ENCODE data around the gene MYO15B. TPM values are rescaled to one million over a fixed set of nuclear protein-coding genes. Genes with fewer than 3 reads are reported as not detected.

The MYO15B gene
- total and polyA plus RNA-seq, 2 of the 13 experiments (the other 11 are each of a cell fraction or from before 2014, with no cell fraction given) = 2.8 to 8.1 TPM

GRCh38 chr17:75557075-75557851 lies 30.3 kb upstream of the MYO15B start (continued):
- peak; percentile 78; the same call in 1 of the 2 replicates for TF ChIP-seq SP4 (CRISPR knock-in tag; IDR thresholded peaks at IDR 0.05)
- TF ChIP-seq KDM5B (CRISPR knock-in tag; IDR thresholded peaks at IDR 0.05; ENCODE audit: borderline replicate concordance) = peak; percentile 92
- no peak for TF ChIP-seq PBX2 (CRISPR knock-in tag; IDR thresholded peaks at IDR 0.05)
- no peak for TF ChIP-seq USF2 (IDR thresholded peaks at IDR 0.05; ENCODE audit: low read depth, low read length)
- no peak for TF ChIP-seq USF2 (CRISPR knock-in tag; IDR thresholded peaks at IDR 0.05; ENCODE audit: borderline replicate concordance)
- 0 out of 2 replicates have a peak, but pooled peaks have one; percentile 37 for TF ChIP-seq ZNF205 (CRISPR knock-in tag; IDR thresholded peaks at IDR 0.05)
- TF ChIP-seq ZNF264 (CRISPR knock-in tag; IDR thresholded peaks at IDR 0.05) = peak; percentile 92
- TF ChIP-seq ZNF12 (CRISPR knock-in tag; IDR thresholded peaks at IDR 0.05) = peak; percentile 27; the same call in 1 of the 2 replicates
- TF ChIP-seq ARID5B (CRISPR knock-in tag; IDR thresholded peaks at IDR 0.05) = peak; percentile 78
- 0 out of 4 replicates have a peak, but pooled peaks of 1 of the 2 experiments have one; percentile 11 for TF ChIP-seq ATF4 (CRISPR knock-in tag; IDR thresholded peaks at IDR 0.05)
- TF ChIP-seq CBX2 (IDR thresholded peaks at IDR 0.05; ENCODE audit: low read depth, low read length) = no peak
- no peak; the same call in 1 of the 2 replicates for TF ChIP-seq CBX2 (CRISPR knock-in tag; IDR thresholded peaks at IDR 0.05; ENCODE audit: low read depth)
- TF ChIP-seq TARDBP (CRISPR knock-in tag; IDR thresholded peaks at IDR 0.05) = peak; percentile 99
- no peak for TF ChIP-seq EZH2 (conservative IDR thresholded peaks at IDR 0.05; ENCODE audit: low read depth, low read length)
- TF ChIP-seq HOMEZ (CRISPR knock-in tag; IDR thresholded peaks at IDR 0.05; ENCODE audit: low read depth) = peak; percentile 56; the same call in 1 of the 2 replicates
- TF ChIP-seq FOXA1 (IDR thresholded peaks at IDR 0.05) = 0 out of 2 replicates have a peak, but pooled peaks have one; percentile 12
- TF ChIP-seq FOXA1 (CRISPR knock-in tag; IDR thresholded peaks at IDR 0.05) = peak; percentile 99
- TF ChIP-seq HOXD1 (CRISPR knock-in tag; IDR thresholded peaks at IDR 0.05) = peak; percentile 63; the same call in 1 of the 2 replicates
- peak; percentile 96; the same call in 1 of the 2 replicates for TF ChIP-seq ZFP36L1 (CRISPR knock-in tag; IDR thresholded peaks at IDR 0.05)

Measured in HepG2 (cell line).